ENCODE data around the gene USP12.
"Not testable (repeated sequence)": the region's sequence is repeated elsewhere in the genome, so short reads cannot be mapped to it uniquely, and the experiment has no call there.

DNA sequence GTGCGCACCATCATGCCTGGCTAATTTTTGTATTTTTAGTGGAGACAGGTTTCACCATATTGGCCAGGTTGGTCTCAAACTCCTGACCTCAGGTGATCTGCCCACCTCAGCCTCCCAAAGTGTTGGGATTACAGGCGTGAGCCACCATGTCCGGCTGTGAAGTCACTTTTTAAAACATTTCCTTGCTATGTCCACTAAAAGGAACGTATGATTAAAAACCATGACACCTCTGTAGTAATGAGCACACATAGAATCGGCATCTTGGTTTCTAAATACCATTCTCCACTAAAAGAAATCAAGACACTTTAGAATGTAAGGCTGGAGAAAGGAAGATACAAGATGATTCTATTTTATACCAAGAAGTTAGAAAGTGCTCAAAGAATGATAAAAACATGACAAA lies 30.5 kb downstream of the USP12 start:
- TF ChIP-seq, protein P1, sequence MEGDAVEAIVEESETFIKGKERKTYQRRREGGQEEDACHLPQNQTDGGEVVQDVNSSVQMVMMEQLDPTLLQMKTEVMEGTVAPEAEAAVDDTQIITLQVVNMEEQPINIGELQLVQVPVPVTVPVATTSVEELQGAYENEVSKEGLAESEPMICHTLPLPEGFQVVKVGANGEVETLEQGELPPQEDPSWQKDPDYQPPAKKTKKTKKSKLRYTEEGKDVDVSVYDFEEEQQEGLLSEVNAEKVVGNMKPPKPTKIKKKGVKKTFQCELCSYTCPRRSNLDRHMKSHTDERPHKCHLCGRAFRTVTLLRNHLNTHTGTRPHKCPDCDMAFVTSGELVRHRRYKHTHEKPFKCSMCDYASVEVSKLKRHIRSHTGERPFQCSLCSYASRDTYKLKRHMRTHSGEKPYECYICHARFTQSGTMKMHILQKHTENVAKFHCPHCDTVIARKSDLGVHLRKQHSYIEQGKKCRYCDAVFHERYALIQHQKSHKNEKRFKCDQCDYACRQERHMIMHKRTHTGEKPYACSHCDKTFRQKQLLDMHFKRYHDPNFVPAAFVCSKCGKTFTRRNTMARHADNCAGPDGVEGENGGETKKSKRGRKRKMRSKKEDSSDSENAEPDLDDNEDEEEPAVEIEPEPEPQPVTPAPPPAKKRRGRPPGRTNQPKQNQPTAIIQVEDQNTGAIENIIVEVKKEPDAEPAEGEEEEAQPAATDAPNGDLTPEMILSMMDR (IDR thresholded peaks at IDR 0.05), result not testable (repeated sequence)
- not testable (repeated sequence) for TF ChIP-seq POLR2A (IDR thresholded peaks at IDR 0.05)
